Measurements from ENCODE around the gene PPP6R3. TPM values are rescaled to one million over a fixed set of nuclear protein-coding genes. Genes with fewer than 3 reads are reported as not detected.
"Not testable (repeated sequence)": the region's sequence is repeated elsewhere in the genome, so short reads cannot be mapped to it uniquely, and the experiment has no call there.

Gene PPP6R3
- total RNA-seq, 1 donor from 2014 or later, result 86.6 TPM

DNA sequence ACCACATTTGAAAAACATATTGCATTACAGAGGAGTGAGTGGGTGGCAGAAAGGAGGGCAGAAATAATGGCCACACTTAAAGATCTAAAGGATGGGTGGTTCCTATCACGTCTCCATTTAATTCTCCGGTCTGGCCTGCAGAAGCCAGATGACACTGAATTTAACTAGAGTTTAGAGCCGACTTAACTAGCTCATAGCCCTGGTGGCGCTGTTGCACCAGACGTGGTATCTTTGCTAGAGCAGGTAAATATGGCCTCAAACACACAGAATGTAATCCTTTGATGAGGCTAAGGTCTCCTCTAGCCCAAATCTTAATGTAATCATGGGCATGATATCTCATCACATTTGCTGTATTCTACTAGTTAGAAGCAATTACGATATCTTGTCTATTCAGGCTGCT is 172.2 kb downstream of the PPP6R3 start:
- Mint-ChIP-seq H3K4me3 (ENCODE audit: unreplicated experiment) (no peak overlapping the region), H3K4me1 (ENCODE audit: unreplicated experiment) (no peaks in the 10 kb centered on the region), H3K9me3 (ENCODE audit: unreplicated experiment) (no peaks in the 10 kb centered on the region), H3K36me3 (ENCODE audit: unreplicated experiment) (no peaks in the 10 kb centered on the region), H3K27ac (ENCODE audit: unreplicated experiment) (no peak overlapping the region), H3K27me3 (ENCODE audit: unreplicated experiment) (peaks cover 18% of the 10 kb centered on the region)
- TF ChIP-seq CTCF (IDR thresholded peaks at IDR 0.05), result peak; percentile 66
- peak; percentile 82 for DNase-seq (ENCODE audit: extremely low spot score, unreplicated experiment)

DNA sequence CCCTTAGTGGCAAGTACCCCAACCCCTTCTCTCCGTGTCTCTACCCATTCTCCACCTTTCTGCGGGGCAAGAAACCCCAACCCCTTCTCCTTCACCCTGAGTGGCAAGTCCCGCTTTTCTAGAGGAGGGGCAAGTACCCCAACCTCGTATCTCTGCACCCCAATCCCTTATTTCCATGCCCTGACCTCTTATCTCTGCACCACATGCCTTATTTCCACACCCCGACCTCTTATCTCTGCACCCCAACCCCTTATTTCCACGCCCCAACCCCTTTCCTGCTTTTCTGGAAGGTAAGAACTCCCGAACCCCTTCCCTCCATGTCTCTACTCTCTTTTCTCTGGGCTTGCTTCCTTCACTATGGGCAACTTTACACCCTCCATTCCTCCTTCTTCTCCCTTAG is 174.1 kb downstream of the PPP6R3 start:
- H3K36me3 Mint-ChIP-seq (ENCODE audit: unreplicated experiment); H3K27ac Mint-ChIP-seq (ENCODE audit: unreplicated experiment); H3K9me3 Mint-ChIP-seq (ENCODE audit: unreplicated experiment); H3K4me1 Mint-ChIP-seq (ENCODE audit: unreplicated experiment); H3K4me3 Mint-ChIP-seq (ENCODE audit: unreplicated experiment); DNase-seq (ENCODE audit: extremely low spot score, unreplicated experiment): not testable (repeated sequence)
- peaks cover 18% of the 10 kb centered on the region for H3K27me3 Mint-ChIP-seq (ENCODE audit: unreplicated experiment)

GRCh38 chr11:68635172-68635571 is 174.6 kb downstream of the PPP6R3 start:
- not testable (repeated sequence) for H3K27ac Mint-ChIP-seq (ENCODE audit: unreplicated experiment); H3K4me1 Mint-ChIP-seq (ENCODE audit: unreplicated experiment); DNase-seq (ENCODE audit: extremely low spot score, unreplicated experiment); H3K4me3 Mint-ChIP-seq (ENCODE audit: unreplicated experiment); H3K36me3 Mint-ChIP-seq (ENCODE audit: unreplicated experiment); H3K9me3 Mint-ChIP-seq (ENCODE audit: unreplicated experiment)
- H3K27me3 Mint-ChIP-seq (ENCODE audit: unreplicated experiment), result peaks cover 18% of the 10 kb centered on the region

DNA sequence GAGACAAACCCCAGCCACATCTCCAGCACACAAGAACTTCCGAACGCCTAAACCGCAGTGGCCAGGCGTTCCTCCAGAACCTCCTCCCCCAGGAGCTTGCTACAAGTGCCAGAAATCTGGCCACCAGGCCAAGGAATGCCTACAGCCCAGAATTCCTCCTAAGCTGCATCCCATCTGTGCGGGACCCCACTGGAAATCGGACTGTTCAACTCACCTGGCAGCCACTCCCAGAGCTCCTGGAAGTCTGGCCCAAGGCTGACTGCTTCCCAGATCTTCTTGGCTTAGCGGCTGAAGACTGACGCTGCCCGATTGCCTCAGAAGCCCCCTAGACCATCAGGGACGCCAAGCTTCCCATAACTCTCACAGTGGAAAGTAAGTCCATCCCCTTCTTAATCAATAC is 175.3 kb downstream of the PPP6R3 start:
- not testable (repeated sequence) for H3K36me3 Mint-ChIP-seq (ENCODE audit: unreplicated experiment); H3K4me1 Mint-ChIP-seq (ENCODE audit: unreplicated experiment); H3K4me3 Mint-ChIP-seq (ENCODE audit: unreplicated experiment); H3K27ac Mint-ChIP-seq (ENCODE audit: unreplicated experiment); H3K9me3 Mint-ChIP-seq (ENCODE audit: unreplicated experiment)
- H3K27me3 Mint-ChIP-seq (ENCODE audit: unreplicated experiment), result peaks cover 20% of the 10 kb centered on the region
- DNase-seq (ENCODE audit: extremely low spot score, unreplicated experiment), result peak; percentile 2

DNA sequence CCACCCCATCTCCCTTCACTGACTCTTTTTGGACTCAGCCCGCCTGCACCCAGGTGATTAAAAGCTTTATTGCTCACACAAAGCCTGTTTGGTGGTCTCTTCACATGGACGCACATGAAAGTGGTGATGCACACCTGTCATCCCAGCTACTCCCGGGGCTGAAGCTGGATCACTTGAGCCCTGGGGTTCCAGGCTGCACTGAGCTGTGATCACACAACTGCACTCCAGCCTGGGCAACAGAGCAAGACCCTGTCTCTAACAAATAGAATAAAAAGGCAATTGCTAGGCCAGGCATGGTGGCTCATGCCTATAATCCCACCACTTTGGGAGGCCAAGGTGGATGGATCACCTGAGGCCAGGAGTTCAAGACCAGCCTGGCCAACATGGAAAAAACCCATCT is 178.8 kb downstream of the PPP6R3 start:
- not testable (repeated sequence) for H3K27ac Mint-ChIP-seq (ENCODE audit: unreplicated experiment); H3K9me3 Mint-ChIP-seq (ENCODE audit: unreplicated experiment); H3K36me3 Mint-ChIP-seq (ENCODE audit: unreplicated experiment); DNase-seq (ENCODE audit: extremely low spot score, unreplicated experiment); H3K4me1 Mint-ChIP-seq (ENCODE audit: unreplicated experiment); H3K4me3 Mint-ChIP-seq (ENCODE audit: unreplicated experiment)
- H3K27me3 Mint-ChIP-seq (ENCODE audit: unreplicated experiment), result peaks cover 22% of the 10 kb centered on the region

- H3K27me3 Mint-ChIP-seq (ENCODE audit: unreplicated experiment), result peaks cover 22% of the 10 kb centered on the region
- H3K4me3 Mint-ChIP-seq (ENCODE audit: unreplicated experiment), result no peak overlapping the region
- TF ChIP-seq CTCF (IDR thresholded peaks at IDR 0.05), result no peak
- DNase-seq (ENCODE audit: extremely low spot score, unreplicated experiment), result no peak
- peaks cover 10% of the 10 kb centered on the region for H3K9me3 Mint-ChIP-seq (ENCODE audit: unreplicated experiment)
- peaks cover 8% of the 10 kb centered on the region for H3K4me1 Mint-ChIP-seq (ENCODE audit: unreplicated experiment)
- H3K36me3 Mint-ChIP-seq (ENCODE audit: unreplicated experiment), result no peaks in the 10 kb centered on the region
- H3K27ac Mint-ChIP-seq (ENCODE audit: unreplicated experiment), result no peak overlapping the region
Observed at GRCh38 chr11:68641880-68642279, 181.3 kb downstream of the PPP6R3 start.

- DNase-seq (ENCODE audit: extremely low spot score, unreplicated experiment), result no peak
- TF ChIP-seq CTCF (IDR thresholded peaks at IDR 0.05), result peak; percentile 32
- H3K27ac Mint-ChIP-seq (ENCODE audit: unreplicated experiment), result no peak overlapping the region
- H3K27me3 Mint-ChIP-seq (ENCODE audit: unreplicated experiment), result peaks cover 32% of the 10 kb centered on the region
- peaks cover 8% of the 10 kb centered on the region for H3K4me1 Mint-ChIP-seq (ENCODE audit: unreplicated experiment)
- H3K9me3 Mint-ChIP-seq (ENCODE audit: unreplicated experiment), result peaks cover 18% of the 10 kb centered on the region
- H3K4me3 Mint-ChIP-seq (ENCODE audit: unreplicated experiment), result no peak overlapping the region
- peaks cover 3% of the 10 kb centered on the region for H3K36me3 Mint-ChIP-seq (ENCODE audit: unreplicated experiment)
Observed at GRCh38 chr11:68643585-68643984, 183.0 kb downstream of the PPP6R3 start.
